HepG2 (cell line): ENCODE data around the gene GRIN3B. TPM values are rescaled to one million over a fixed set of nuclear protein-coding genes. Genes with fewer than 3 reads are reported as not detected.

Experiments used
- ARHGAP35 ChIP-seq: sonication (generic); formaldehyde crosslinking; IDR thresholded peaks from 2 replicates; pipeline ENCODE4 v1.9.0; 2022; ENCODE audit warnings: mild to moderate bottlenecking, inconsistent platforms, moderate library complexity, missing genetic modification reagents, borderline replicate concordance
- ARNTL ChIP-seq: sonication (generic); formaldehyde crosslinking; IDR thresholded peaks from 2 replicates; pipeline ENCODE4 v1.4.0; 2020; ENCODE audit warnings: mild to moderate bottlenecking, missing genetic modification reagents
- FOXA3 ChIP-seq: IDR thresholded peaks from 2 replicates; pipeline ENCODE4 v1.6.1; 2016; ENCODE audit warnings: missing genetic modification reagents, missing compliant biosample characterization
- FOXJ3 ChIP-seq: sonication (generic); formaldehyde crosslinking; IDR thresholded peaks from 2 replicates; pipeline ENCODE4 v1.4.0; 2020; ENCODE audit warnings: missing genetic modification reagents, mild to moderate bottlenecking, borderline replicate concordance
- HHEX ChIP-seq: IDR thresholded peaks from 2 replicates; pipeline ENCODE4 v1.6.1; 2016; ENCODE audit warnings: control low read depth
- HOXA3 ChIP-seq: sonication (generic); formaldehyde crosslinking; IDR thresholded peaks from 2 replicates; pipeline ENCODE4 v1.5.0; 2020; ENCODE audit warnings: missing genetic modification reagents
- JUNB ChIP-seq: sonication (generic); formaldehyde crosslinking; IDR thresholded peaks from 2 replicates; pipeline ENCODE4 v1.8.0; 2022; ENCODE audit warnings: missing genetic modification reagents, mild to moderate bottlenecking, borderline replicate concordance
- NR2F6 ChIP-seq, 2 experiments: IDR thresholded peaks; 2 replicates each; pipeline ENCODE4 v1.6.1; 2016; ENCODE audit warnings: antibody characterized with exemption in 1 of 2, mild to moderate bottlenecking in 1 of 2
- PAWR ChIP-seq: sonication (generic); formaldehyde crosslinking; IDR thresholded peaks from 2 replicates; pipeline ENCODE4 v1.4.0; 2020; ENCODE audit warnings: missing genetic modification reagents, mild to moderate bottlenecking, borderline replicate concordance
- SMAD3 ChIP-seq: sonication (generic); formaldehyde crosslinking; IDR thresholded peaks from 2 replicates; pipeline ENCODE4 v1.4.0; 2020; ENCODE audit warnings: missing genetic modification reagents
- TGIF2 ChIP-seq: IDR thresholded peaks from 2 replicates; pipeline ENCODE4 v1.6.1; 2016; ENCODE audit warnings: control low read depth, missing compliant biosample characterization
- TSC22D2 ChIP-seq: sonication (generic); formaldehyde crosslinking; IDR thresholded peaks from 2 replicates; pipeline ENCODE4 v1.5.1; 2020; ENCODE audit warnings: missing genetic modification reagents, mild to moderate bottlenecking, borderline replicate concordance
- ZNF205 ChIP-seq: IDR thresholded peaks from 2 replicates; pipeline ENCODE4 v1.6.1; 2018; ENCODE audit warnings: missing biosample characterization, missing genetic modification reagents
- ZNF232 ChIP-seq: sonication (generic); formaldehyde crosslinking; IDR thresholded peaks from 2 replicates; pipeline ENCODE4 v1.4.0; 2020; ENCODE audit warnings: missing genetic modification reagents, borderline replicate concordance
- ZNF619 ChIP-seq: sonication (generic); formaldehyde crosslinking; IDR thresholded peaks from 2 replicates; pipeline ENCODE4 v1.4.0; 2020; ENCODE audit warnings: mild to moderate bottlenecking, missing genetic modification reagents
- ZSCAN22 ChIP-seq: sonication (generic); formaldehyde crosslinking; IDR thresholded peaks from 2 replicates; pipeline ENCODE4 v1.4.0; 2020; ENCODE audit warnings: mild to moderate bottlenecking, missing genetic modification reagents
- ZSCAN30 ChIP-seq: sonication (generic); formaldehyde crosslinking; IDR thresholded peaks from 2 replicates; pipeline ENCODE4 v1.5.0; 2020; ENCODE audit warnings: mild to moderate bottlenecking, missing genetic modification reagents
- polyA plus RNA-seq, 8 experiments: library from polyadenylated mRNA; depleted of rRNA in 3 of 8; stranded (reverse) in 7 of 8; unstranded in 1 of 8; fragments of >200 nt; fragmentation: Illumina TruSeq in 4 of 8; extraction: Trizol in 4 of 8; gene quantifications; 2 replicates each; pipeline versions ENCODE4 v1.2.1 to v1.2.3, GENCODE V29; 2011 to 2016; ENCODE audit warnings: low read depth in 4 of 8, missing spikeins in 1 of 8, mixed read lengths in 1 of 8; ENCODE audit not compliant: insufficient read depth in 1 of 8
- total RNA-seq, 5 experiments: library from RNA; depleted of rRNA; stranded (reverse); fragments of >200 nt; fragmentation: Illumina TruSeq; extraction: Trizol; gene quantifications; 2 replicates each; pipeline ENCODE4 v1.2.3, GENCODE V29; 2016; ENCODE audit warnings: low read depth in 1 of 5
- TF ChIP-seq, protein P1 (sequence below): sonication (generic); formaldehyde crosslinking; IDR thresholded peaks from 2 replicates; pipeline ENCODE4 v1.4.0; 2020; ENCODE audit warnings: missing genetic modification reagents, borderline replicate concordance
- TF ChIP-seq, protein P2 (sequence below): sonication (generic); formaldehyde crosslinking; IDR thresholded peaks from 2 replicates; pipeline ENCODE4 v1.4.0; 2020; ENCODE audit warnings: mild to moderate bottlenecking, missing genetic modification reagents
- TF ChIP-seq, protein P3 (sequence below): sonication (generic); formaldehyde crosslinking; IDR thresholded peaks from 2 replicates; pipeline ENCODE4 v1.4.0; 2020; ENCODE audit warnings: low read depth, mild to moderate bottlenecking, missing genetic modification reagents

Gene GRIN3B
- total and polyA plus RNA-seq, 2 of the 13 experiments (the other 11 are each of a cell fraction or from before 2014, with no cell fraction given), result 0.07 to 0.20 TPM

DNA sequence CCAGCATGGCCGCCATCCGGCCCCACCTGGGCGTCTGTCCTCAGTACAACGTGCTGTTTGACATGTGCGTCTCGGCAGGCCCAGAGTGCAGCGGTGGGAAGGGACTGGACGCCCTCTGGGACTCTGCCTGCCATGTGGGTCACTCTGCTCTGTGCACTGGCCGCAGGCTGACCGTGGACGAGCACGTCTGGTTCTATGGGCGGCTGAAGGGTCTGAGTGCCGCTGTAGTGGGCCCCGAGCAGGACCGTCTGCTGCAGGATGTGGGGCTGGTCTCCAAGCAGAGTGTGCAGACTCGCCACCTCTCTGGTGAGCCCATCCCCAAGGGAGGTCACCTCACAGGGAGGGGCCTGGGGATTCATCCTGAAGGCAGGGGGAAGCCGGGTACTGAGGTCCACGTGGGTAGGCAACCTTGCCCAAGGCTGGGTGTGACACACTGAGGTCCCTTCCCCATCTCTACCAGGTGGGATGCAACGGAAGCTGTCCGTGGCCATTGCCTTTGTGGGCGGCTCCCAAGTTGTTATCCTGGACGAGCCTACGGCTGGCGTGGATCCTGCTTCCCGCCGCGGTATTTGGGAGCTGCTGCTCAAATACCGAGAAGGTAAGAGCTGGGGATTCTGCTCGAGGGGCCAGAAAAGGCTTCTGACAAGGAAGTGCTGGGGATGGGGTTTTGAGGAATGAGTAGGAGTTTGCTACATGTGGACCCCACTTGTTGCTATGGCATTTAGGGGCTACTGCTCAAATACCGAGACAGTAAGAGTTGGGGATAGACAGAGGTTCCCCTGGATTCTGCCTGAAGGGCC is 51.0 kb downstream of the GRIN3B start (continued):
- TF ChIP-seq, protein P1, sequence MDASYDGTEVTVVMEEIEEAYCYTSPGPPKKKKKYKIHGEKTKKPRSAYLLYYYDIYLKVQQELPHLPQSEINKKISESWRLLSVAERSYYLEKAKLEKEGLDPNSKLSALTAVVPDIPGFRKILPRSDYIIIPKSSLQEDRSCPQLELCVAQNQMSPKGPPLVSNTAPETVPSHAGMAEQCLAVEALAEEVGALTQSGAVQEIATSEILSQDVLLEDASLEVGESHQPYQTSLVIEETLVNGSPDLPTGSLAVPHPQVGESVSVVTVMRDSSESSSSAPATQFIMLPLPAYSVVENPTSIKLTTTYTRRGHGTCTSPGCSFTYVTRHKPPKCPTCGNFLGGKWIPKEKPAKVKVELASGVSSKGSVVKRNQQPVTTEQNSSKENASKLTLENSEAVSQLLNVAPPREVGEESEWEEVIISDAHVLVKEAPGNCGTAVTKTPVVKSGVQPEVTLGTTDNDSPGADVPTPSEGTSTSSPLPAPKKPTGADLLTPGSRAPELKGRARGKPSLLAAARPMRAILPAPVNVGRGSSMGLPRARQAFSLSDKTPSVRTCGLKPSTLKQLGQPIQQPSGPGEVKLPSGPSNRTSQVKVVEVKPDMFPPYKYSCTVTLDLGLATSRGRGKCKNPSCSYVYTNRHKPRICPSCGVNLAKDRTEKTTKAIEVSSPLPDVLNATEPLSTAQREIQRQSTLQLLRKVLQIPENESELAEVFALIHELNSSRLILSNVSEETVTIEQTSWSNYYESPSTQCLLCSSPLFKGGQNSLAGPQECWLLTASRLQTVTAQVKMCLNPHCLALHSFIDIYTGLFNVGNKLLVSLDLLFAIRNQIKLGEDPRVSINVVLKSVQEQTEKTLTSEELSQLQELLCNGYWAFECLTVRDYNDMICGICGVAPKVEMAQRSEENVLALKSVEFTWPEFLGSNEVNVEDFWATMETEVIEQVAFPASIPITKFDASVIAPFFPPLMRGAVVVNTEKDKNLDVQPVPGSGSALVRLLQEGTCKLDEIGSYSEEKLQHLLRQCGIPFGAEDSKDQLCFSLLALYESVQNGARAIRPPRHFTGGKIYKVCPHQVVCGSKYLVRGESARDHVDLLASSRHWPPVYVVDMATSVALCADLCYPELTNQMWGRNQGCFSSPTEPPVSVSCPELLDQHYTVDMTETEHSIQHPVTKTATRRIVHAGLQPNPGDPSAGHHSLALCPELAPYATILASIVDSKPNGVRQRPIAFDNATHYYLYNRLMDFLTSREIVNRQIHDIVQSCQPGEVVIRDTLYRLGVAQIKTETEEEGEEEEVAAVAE (CRISPR knock-in tag), result no peak; the same call in 1 of the 2 replicates
- TF ChIP-seq TSC22D2 (CRISPR knock-in tag), result 0 out of 2 replicates have a peak, but pooled peaks have one; percentile 52
- peak; percentile 95 for TF ChIP-seq TGIF2 (CRISPR knock-in tag)
- TF ChIP-seq HOXA3 (CRISPR knock-in tag), result peak; percentile 89
- no peak for TF ChIP-seq FOXJ3 (CRISPR knock-in tag)
- no peak for TF ChIP-seq PAWR (CRISPR knock-in tag)
- TF ChIP-seq ARNTL, result peak; percentile 71
- TF ChIP-seq SMAD3 (CRISPR knock-in tag), result no peak; the same call in 1 of the 2 replicates
- no peak for TF ChIP-seq HHEX (CRISPR knock-in tag)
- no peak; the same call in 1 of the 2 replicates for TF ChIP-seq FOXA3 (CRISPR knock-in tag)
- no peak; the same call in none of the 2 replicates for TF ChIP-seq ZNF619
- peak; percentile 60; the same call in 1 of the 2 replicates for TF ChIP-seq ZNF205 (CRISPR knock-in tag)
- no peak for TF ChIP-seq ZSCAN30
- TF ChIP-seq ZSCAN22 (CRISPR knock-in tag), result peak; percentile 60; the same call in 1 of the 2 replicates
- TF ChIP-seq JUNB (CRISPR knock-in tag), result no peak
- TF ChIP-seq NR2F6 (IDR thresholded peaks at IDR 0.05), result no peak; the same call in 1 of the 2 replicates
- no peak for TF ChIP-seq NR2F6 (CRISPR knock-in tag; IDR thresholded peaks at IDR 0.05)
- no peak; the same call in 1 of the 2 replicates for TF ChIP-seq ZNF232 (CRISPR knock-in tag)
- TF ChIP-seq, protein P2, sequence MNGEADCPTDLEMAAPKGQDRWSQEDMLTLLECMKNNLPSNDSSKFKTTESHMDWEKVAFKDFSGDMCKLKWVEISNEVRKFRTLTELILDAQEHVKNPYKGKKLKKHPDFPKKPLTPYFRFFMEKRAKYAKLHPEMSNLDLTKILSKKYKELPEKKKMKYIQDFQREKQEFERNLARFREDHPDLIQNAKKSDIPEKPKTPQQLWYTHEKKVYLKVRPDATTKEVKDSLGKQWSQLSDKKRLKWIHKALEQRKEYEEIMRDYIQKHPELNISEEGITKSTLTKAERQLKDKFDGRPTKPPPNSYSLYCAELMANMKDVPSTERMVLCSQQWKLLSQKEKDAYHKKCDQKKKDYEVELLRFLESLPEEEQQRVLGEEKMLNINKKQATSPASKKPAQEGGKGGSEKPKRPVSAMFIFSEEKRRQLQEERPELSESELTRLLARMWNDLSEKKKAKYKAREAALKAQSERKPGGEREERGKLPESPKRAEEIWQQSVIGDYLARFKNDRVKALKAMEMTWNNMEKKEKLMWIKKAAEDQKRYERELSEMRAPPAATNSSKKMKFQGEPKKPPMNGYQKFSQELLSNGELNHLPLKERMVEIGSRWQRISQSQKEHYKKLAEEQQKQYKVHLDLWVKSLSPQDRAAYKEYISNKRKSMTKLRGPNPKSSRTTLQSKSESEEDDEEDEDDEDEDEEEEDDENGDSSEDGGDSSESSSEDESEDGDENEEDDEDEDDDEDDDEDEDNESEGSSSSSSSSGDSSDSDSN (CRISPR knock-in tag), result peak; percentile 78
- TF ChIP-seq, protein P3, sequence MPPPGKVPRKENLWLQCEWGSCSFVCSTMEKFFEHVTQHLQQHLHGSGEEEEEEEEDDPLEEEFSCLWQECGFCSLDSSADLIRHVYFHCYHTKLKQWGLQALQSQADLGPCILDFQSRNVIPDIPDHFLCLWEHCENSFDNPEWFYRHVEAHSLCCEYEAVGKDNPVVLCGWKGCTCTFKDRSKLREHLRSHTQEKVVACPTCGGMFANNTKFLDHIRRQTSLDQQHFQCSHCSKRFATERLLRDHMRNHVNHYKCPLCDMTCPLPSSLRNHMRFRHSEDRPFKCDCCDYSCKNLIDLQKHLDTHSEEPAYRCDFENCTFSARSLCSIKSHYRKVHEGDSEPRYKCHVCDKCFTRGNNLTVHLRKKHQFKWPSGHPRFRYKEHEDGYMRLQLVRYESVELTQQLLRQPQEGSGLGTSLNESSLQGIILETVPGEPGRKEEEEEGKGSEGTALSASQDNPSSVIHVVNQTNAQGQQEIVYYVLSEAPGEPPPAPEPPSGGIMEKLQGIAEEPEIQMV (CRISPR knock-in tag), result peak; percentile 92
- 0 out of 2 replicates have a peak, but pooled peaks have one; percentile 24 for TF ChIP-seq ARHGAP35
